Upper lobe of right lung (tissue), 1 donor: ENCODE measurements around the gene A3GALT2. TPM values are rescaled to one million over a fixed set of nuclear protein-coding genes. Genes with fewer than 3 reads are reported as not detected.

Experiments
- ATAC-seq: fragments of 200-7000 bp; cut with Tn5 transposase; one replicate; pipeline ENCODE4 v1.9.1; 2020; ENCODE audit warnings: mild to moderate bottlenecking, moderate library complexity
- DNase-seq: peaks from one replicate; pipeline ENCODE4 v3.0.0-alpha.2; 2020
- H3K27ac ChIP-seq: fragments of 200-600 bp; one replicate; pipeline ENCODE4 v1.8.0; 2022
- H3K27me3 ChIP-seq: fragments of 200-600 bp; one replicate; pipeline ENCODE4 v1.8.0; 2022; ENCODE audit warnings: mild to moderate bottlenecking
- H3K36me3 ChIP-seq: fragments of 200-600 bp; one replicate; pipeline ENCODE4 v1.8.0; 2022
- H3K4me1 ChIP-seq: fragments of 200-600 bp; one replicate; pipeline ENCODE4 v1.8.0; 2022
- H3K4me3 ChIP-seq: fragments of 200-600 bp; one replicate; pipeline ENCODE4 v1.8.0; 2022; ENCODE audit warnings: mild to moderate bottlenecking
- H3K9me3 ChIP-seq: fragments of 200-600 bp; one replicate; pipeline ENCODE4 v1.8.0; 2022
- intact Hi-C: fragments of 100-400 bp; cut with DNase I; formaldehyde crosslinking; loops from one replicate; pipeline ENCODE4 v1.11.0; 2022
- total RNA-seq: library from RNA; stranded (reverse); fragmentation: NEBNext Ultra II Directional; extraction: Animal tissue kit (Norgen Biotek cat#: 25700); gene quantifications from one replicate; pipeline ENCODE4 v1.2.1, GENCODE V29; 2021
- TF ChIP-seq, protein P1 (sequence below): fragments of 200-600 bp; IDR thresholded peaks from one replicate; pipeline ENCODE4 v1.8.0; 2022; ENCODE audit warnings: antibody characterized with exemption
- donor health status: DM: no; HTN: yes; CAD: no; lungs with severe emphysema.

A3GALT2 gene
- total RNA-seq, 1 donor from 2014 or later = not detected

DNA sequence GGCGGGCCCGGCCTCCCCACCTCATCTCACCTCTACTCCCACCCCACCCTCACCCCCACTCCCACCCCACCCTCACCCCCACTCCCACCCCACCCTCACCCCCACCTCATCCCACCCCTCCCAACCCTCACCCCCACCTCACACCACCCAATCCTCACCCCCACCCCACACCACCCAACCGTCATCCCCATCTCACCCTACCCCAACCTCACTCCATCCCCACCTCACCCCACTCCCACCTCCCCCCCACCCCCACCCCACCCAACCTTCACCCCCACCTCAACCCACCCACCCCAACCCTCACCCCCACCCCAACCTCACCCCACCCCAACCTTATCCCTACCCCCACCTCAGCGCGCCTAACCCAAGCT is 13.4 kb downstream of the A3GALT2 start:
- TF ChIP-seq, protein P1, sequence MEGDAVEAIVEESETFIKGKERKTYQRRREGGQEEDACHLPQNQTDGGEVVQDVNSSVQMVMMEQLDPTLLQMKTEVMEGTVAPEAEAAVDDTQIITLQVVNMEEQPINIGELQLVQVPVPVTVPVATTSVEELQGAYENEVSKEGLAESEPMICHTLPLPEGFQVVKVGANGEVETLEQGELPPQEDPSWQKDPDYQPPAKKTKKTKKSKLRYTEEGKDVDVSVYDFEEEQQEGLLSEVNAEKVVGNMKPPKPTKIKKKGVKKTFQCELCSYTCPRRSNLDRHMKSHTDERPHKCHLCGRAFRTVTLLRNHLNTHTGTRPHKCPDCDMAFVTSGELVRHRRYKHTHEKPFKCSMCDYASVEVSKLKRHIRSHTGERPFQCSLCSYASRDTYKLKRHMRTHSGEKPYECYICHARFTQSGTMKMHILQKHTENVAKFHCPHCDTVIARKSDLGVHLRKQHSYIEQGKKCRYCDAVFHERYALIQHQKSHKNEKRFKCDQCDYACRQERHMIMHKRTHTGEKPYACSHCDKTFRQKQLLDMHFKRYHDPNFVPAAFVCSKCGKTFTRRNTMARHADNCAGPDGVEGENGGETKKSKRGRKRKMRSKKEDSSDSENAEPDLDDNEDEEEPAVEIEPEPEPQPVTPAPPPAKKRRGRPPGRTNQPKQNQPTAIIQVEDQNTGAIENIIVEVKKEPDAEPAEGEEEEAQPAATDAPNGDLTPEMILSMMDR = no peak
- no peak for ATAC-seq
- Histone ChIP-seq H3K27me3 (peaks cover 8% of the 10 kb centered on the region), H3K36me3 (no peaks in the 10 kb centered on the region), H3K4me3 (no peak overlapping the region), H3K9me3 (no peaks in the 10 kb centered on the region), H3K27ac (no peak overlapping the region), H3K4me1 (peaks cover 10% of the 10 kb centered on the region)
- intact Hi-C loops = no loop called here
- DNase-seq = no peak

DNA sequence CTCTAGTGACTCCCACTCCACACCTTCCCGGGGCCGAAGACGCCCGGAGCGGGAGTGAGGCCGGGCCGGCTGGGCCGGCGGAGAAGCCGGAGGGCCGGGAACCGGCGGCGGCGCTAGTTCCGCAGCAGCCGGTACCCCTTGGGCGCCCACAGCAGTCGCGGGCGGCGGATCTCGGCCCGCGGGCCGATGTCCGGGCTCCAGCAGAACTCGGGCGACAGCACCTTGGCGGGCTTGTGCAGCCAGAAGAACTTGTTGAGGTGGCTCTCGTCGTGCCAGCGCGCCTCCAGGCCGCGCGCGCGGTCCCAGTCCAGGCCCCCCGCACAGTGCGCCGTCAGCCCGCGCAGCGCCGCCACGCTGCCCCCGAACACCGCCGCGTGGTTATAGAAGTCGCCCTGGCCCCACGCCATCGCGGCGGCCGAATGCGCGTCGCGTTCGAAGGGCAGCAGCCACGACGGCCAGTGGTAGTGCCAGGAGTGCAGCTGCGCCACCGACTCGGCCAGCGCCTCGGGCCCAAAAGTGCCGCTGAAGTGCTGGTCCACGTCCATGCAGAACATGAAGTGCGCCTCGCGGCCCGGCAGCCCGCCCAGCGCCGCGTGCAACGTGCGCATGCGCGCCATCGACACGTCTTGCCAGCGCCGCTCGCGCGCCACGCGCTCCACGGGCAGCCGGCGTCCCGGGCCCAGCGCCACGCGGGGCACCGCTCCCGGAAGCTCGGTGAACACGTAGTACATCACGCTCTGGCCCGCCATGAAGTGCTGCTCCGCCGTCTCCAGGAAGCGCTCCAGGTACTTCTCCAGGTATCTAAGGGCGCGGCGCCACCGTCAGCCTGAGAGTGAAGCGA is 14.0 kb downstream of the A3GALT2 start:
- peak; percentile 79 for DNase-seq
- H3K4me3 ChIP-seq = peak overlapping the region; percentile 31
- intact Hi-C loops = no loop called here

DNA sequence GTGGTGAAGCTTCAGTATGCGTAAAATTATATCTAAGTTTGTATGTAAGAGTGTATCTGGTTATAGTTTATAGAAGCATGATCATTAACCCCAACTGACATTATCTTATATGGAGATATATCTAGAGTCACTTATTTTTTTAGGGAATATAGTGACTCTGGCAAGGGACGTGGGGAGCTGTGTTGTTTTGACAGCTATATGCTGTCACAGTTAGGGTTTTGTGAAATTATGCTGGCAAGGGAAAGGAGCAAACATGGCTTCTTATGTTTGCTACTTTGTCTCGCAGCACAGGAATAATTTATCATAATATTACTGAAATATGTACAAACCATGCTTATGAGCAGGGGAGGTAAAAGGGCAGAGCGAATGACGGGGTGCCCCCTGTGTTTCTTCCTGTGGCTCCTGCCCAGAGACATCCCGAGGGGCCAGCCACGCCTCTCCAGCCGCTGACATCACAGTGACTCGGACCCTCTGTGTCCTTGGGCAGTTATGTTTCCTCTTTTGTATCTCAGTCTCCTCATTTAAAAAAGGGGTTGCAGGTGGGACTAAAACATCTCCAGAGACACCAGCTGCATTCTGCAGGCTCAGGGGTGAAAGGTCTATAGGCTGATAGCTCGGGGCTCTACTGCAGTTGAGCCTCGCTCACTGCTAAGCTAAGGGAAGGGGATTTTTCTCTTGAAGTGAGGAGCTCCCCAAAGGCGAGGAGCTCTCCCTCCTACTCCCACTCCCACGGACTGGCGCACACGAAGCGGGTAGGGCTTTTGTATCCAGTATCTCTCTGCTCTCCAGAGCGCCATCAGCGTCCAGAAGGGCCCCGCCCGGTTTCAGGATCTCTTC is 14.9 kb downstream of the A3GALT2 start:
- peaks cover 8% of the 10 kb centered on the region for H3K27me3 ChIP-seq
- ATAC-seq = no peak

More for the DNA sequence above, 14.0 kb downstream of the A3GALT2 start:
- H3K27ac ChIP-seq = no peak overlapping the region
- peak; percentile 72 for ATAC-seq
- peaks cover 12% of the 10 kb centered on the region for H3K4me1 ChIP-seq
- no peaks in the 10 kb centered on the region for H3K9me3 ChIP-seq
- TF ChIP-seq, protein P1 = no peak
- no peaks in the 10 kb centered on the region for H3K36me3 ChIP-seq
- peaks cover 8% of the 10 kb centered on the region for H3K27me3 ChIP-seq

DNA sequence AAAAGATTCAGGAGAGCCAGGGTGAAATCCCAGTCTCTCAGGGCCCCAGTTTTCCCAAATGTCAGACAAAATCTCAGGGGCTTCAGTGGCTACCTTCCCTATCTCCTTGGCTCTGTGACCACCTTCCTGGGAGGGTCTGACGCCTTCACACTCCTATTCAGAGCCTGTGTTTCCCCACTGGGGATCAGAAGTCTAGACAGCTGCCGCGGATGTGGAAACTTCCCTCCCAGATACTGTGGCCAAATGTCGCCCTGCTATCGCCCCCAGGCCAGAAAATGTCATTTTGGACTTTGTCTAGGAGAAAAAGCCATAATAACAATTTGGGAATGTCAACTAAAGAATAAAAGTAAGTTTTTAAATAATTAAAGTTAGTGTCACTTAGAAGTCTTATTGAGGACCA is 15.9 kb downstream of the A3GALT2 start:
- no peak overlapping the region for H3K4me3 ChIP-seq
- H3K9me3 ChIP-seq = no peaks in the 10 kb centered on the region
- no peak for ATAC-seq

More for the DNA sequence above, 14.9 kb downstream of the A3GALT2 start:
- H3K4me3 ChIP-seq = peak overlapping the region; percentile 31
- peaks cover 19% of the 10 kb centered on the region for H3K4me1 ChIP-seq
- TF ChIP-seq, protein P1 = no peak
- no peak overlapping the region for H3K27ac ChIP-seq
- no peaks in the 10 kb centered on the region for H3K36me3 ChIP-seq
- H3K9me3 ChIP-seq = no peaks in the 10 kb centered on the region
- peak; percentile 15 for DNase-seq
- intact Hi-C loops = no loop called here

DNA sequence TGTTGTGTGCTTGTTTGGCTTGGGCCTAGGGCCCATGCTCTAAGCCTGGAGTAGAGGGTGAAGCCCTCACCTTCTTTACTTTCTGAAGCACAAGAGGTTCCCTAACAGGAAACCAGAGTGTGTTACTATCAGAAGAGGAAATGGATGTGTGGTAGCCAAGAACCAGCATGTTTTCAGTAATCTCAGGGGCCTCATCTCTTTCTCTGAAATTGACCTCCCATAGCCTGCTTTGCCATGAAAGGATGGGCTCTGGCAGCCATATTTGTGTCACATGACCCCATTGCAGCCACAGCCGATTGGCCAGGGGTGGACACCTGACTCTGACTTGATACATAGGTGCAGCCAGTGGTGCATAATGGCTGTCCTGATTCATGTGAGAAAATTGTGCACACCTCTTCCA is 18.6 kb downstream of the A3GALT2 start:
- DNase-seq = peak; percentile 64
- no peak overlapping the region for H3K27ac ChIP-seq
- intact Hi-C loops = no loop called here
- TF ChIP-seq, protein P1 = no peak
- H3K36me3 ChIP-seq = peaks cover 18% of the 10 kb centered on the region
- ATAC-seq = peak; percentile 4
- peaks cover 32% of the 10 kb centered on the region for H3K4me1 ChIP-seq
- H3K4me3 ChIP-seq = no peak overlapping the region
- no peaks in the 10 kb centered on the region for H3K9me3 ChIP-seq
- peaks cover 8% of the 10 kb centered on the region for H3K27me3 ChIP-seq

More for the DNA sequence above, 15.9 kb downstream of the A3GALT2 start:
- TF ChIP-seq, protein P1 = no peak
- peaks cover 8% of the 10 kb centered on the region for H3K27me3 ChIP-seq
- peak; percentile 5 for DNase-seq
- H3K27ac ChIP-seq = no peak overlapping the region
- peaks cover 27% of the 10 kb centered on the region for H3K4me1 ChIP-seq
- no peaks in the 10 kb centered on the region for H3K36me3 ChIP-seq
- intact Hi-C loops = no loop called here
